GM23338 (cell line): ENCODE data around the gene KRTAP16-1.

Experiments used
- CREB1 ChIP-seq: fragments of 250-450 bp; sonication (Bioruptor Pico); IDR thresholded peaks from 2 replicates; pipeline ENCODE4 v1.5.0; 2020; ENCODE audit warnings: low read depth, mild to moderate bottlenecking, moderate library complexity
- EZH2 ChIP-seq: fragments of 200-600 bp; sonication (generic); IDR thresholded peaks from one replicate; pipeline ENCODE4 v1.8.0; 2017; ENCODE audit warnings: antibody characterized with exemption, mild to moderate bottlenecking, low read depth; ENCODE audit not compliant: unreplicated experiment
- EZH2phosphoT487 ChIP-seq: fragments of 200-600 bp; sonication (generic); IDR thresholded peaks from one replicate; pipeline ENCODE4 v1.8.1; 2018; ENCODE audit warnings: antibody characterized with exemption; ENCODE audit not compliant: unreplicated experiment
- JUNB ChIP-seq: IDR thresholded peaks from one replicate; pipeline ENCODE4 v1.6.1; 2016; ENCODE audit warnings: antibody characterized with exemption; ENCODE audit not compliant: unreplicated experiment
- NANOG ChIP-seq: IDR thresholded peaks from 2 replicates; pipeline ENCODE4 v1.6.1; 2016; ENCODE audit warnings: antibody characterized with exemption, borderline replicate concordance
- POLR2AphosphoS5 ChIP-seq: IDR thresholded peaks from 2 replicates; pipeline ENCODE4 v1.6.1; 2016; ENCODE audit warnings: antibody characterized with exemption, low read depth
- STAT1 ChIP-seq: IDR thresholded peaks from one replicate; pipeline ENCODE4 v1.6.1; 2016; ENCODE audit warnings: antibody characterized with exemption; ENCODE audit not compliant: unreplicated experiment
- ZNF114 ChIP-seq: fragments of 250-450 bp; sonication (Bioruptor Pico); IDR thresholded peaks from 2 replicates; pipeline ENCODE4 v1.5.0; 2020; ENCODE audit warnings: mild to moderate bottlenecking, moderate library complexity
- ZNF331 ChIP-seq: fragments of 250-450 bp; sonication (Bioruptor Pico); IDR thresholded peaks from 2 replicates; pipeline ENCODE4 v1.5.0; 2020; ENCODE audit warnings: low read depth, mild to moderate bottlenecking, moderate library complexity
- TF ChIP-seq, protein P1 (sequence below), 2 experiments: fragments of 200-600 bp in 1 of 2; sonication (generic) in 1 of 2; conservative IDR thresholded peaks; 2 replicates each; pipeline versions ENCODE4 v1.5.1 to v1.6.1; 2016 to 2017; ENCODE audit warnings: antibody characterized with exemption in 2 of 2, low read depth in 2 of 2, mild to moderate bottlenecking in 2 of 2, moderate library complexity in 1 of 2
- TF ChIP-seq, protein P2 (sequence below): IDR thresholded peaks from one replicate; pipeline ENCODE4 v1.6.1; 2018; ENCODE audit warnings: antibody characterized with exemption; ENCODE audit not compliant: unreplicated experiment
- TF ChIP-seq, protein P3 (sequence below): IDR thresholded peaks from 2 replicates; pipeline ENCODE4 v1.6.1; 2016; ENCODE audit warnings: antibody characterized with exemption
- TF ChIP-seq, protein P4 (sequence below): fragments of 250-450 bp; sonication (Bioruptor Pico); IDR thresholded peaks from 2 replicates; pipeline ENCODE4 v1.5.0; 2020; ENCODE audit warnings: mild to moderate bottlenecking, moderate library complexity

DNA sequence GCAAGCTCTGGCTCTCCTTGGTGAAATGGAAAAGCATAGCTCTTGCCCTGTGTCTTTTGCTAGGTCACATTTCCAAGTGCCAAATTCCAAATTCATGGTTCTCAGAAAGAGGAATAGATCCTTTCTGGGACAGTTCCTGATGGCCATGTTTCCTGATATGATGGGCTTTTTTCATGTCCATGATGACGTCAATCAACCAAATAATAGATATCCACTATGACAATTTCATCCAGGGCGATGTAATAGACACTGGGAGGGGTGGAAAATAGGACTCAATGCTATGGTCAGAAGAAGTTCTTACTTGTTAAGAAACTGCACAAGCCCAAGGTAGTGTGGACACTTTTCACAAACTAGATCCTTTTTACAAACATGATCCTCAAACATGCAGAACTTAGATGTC, 42.1 kb upstream of the KRTAP16-1 start:
- TF ChIP-seq, protein P1, sequence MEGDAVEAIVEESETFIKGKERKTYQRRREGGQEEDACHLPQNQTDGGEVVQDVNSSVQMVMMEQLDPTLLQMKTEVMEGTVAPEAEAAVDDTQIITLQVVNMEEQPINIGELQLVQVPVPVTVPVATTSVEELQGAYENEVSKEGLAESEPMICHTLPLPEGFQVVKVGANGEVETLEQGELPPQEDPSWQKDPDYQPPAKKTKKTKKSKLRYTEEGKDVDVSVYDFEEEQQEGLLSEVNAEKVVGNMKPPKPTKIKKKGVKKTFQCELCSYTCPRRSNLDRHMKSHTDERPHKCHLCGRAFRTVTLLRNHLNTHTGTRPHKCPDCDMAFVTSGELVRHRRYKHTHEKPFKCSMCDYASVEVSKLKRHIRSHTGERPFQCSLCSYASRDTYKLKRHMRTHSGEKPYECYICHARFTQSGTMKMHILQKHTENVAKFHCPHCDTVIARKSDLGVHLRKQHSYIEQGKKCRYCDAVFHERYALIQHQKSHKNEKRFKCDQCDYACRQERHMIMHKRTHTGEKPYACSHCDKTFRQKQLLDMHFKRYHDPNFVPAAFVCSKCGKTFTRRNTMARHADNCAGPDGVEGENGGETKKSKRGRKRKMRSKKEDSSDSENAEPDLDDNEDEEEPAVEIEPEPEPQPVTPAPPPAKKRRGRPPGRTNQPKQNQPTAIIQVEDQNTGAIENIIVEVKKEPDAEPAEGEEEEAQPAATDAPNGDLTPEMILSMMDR (conservative IDR thresholded peaks at IDR 0.05; ENCODE audit: low read depth in 2 of 2) = no peak
- TF ChIP-seq POLR2AphosphoS5 (no peak), JUNB (no peak), EZH2 (no peak), CREB1 (no peak), EZH2phosphoT487 (no peak), ZNF114 (CRISPR knock-in tag) (no peak), NANOG (no peak), ZNF331 (CRISPR knock-in tag) (no peak), STAT1 (no peak)
- TF ChIP-seq, protein P2, sequence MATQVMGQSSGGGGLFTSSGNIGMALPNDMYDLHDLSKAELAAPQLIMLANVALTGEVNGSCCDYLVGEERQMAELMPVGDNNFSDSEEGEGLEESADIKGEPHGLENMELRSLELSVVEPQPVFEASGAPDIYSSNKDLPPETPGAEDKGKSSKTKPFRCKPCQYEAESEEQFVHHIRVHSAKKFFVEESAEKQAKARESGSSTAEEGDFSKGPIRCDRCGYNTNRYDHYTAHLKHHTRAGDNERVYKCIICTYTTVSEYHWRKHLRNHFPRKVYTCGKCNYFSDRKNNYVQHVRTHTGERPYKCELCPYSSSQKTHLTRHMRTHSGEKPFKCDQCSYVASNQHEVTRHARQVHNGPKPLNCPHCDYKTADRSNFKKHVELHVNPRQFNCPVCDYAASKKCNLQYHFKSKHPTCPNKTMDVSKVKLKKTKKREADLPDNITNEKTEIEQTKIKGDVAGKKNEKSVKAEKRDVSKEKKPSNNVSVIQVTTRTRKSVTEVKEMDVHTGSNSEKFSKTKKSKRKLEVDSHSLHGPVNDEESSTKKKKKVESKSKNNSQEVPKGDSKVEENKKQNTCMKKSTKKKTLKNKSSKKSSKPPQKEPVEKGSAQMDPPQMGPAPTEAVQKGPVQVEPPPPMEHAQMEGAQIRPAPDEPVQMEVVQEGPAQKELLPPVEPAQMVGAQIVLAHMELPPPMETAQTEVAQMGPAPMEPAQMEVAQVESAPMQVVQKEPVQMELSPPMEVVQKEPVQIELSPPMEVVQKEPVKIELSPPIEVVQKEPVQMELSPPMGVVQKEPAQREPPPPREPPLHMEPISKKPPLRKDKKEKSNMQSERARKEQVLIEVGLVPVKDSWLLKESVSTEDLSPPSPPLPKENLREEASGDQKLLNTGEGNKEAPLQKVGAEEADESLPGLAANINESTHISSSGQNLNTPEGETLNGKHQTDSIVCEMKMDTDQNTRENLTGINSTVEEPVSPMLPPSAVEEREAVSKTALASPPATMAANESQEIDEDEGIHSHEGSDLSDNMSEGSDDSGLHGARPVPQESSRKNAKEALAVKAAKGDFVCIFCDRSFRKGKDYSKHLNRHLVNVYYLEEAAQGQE = no peak
- TF ChIP-seq, protein P3, sequence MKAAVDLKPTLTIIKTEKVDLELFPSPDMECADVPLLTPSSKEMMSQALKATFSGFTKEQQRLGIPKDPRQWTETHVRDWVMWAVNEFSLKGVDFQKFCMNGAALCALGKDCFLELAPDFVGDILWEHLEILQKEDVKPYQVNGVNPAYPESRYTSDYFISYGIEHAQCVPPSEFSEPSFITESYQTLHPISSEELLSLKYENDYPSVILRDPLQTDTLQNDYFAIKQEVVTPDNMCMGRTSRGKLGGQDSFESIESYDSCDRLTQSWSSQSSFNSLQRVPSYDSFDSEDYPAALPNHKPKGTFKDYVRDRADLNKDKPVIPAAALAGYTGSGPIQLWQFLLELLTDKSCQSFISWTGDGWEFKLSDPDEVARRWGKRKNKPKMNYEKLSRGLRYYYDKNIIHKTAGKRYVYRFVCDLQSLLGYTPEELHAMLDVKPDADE = no peak
- TF ChIP-seq, protein P4, sequence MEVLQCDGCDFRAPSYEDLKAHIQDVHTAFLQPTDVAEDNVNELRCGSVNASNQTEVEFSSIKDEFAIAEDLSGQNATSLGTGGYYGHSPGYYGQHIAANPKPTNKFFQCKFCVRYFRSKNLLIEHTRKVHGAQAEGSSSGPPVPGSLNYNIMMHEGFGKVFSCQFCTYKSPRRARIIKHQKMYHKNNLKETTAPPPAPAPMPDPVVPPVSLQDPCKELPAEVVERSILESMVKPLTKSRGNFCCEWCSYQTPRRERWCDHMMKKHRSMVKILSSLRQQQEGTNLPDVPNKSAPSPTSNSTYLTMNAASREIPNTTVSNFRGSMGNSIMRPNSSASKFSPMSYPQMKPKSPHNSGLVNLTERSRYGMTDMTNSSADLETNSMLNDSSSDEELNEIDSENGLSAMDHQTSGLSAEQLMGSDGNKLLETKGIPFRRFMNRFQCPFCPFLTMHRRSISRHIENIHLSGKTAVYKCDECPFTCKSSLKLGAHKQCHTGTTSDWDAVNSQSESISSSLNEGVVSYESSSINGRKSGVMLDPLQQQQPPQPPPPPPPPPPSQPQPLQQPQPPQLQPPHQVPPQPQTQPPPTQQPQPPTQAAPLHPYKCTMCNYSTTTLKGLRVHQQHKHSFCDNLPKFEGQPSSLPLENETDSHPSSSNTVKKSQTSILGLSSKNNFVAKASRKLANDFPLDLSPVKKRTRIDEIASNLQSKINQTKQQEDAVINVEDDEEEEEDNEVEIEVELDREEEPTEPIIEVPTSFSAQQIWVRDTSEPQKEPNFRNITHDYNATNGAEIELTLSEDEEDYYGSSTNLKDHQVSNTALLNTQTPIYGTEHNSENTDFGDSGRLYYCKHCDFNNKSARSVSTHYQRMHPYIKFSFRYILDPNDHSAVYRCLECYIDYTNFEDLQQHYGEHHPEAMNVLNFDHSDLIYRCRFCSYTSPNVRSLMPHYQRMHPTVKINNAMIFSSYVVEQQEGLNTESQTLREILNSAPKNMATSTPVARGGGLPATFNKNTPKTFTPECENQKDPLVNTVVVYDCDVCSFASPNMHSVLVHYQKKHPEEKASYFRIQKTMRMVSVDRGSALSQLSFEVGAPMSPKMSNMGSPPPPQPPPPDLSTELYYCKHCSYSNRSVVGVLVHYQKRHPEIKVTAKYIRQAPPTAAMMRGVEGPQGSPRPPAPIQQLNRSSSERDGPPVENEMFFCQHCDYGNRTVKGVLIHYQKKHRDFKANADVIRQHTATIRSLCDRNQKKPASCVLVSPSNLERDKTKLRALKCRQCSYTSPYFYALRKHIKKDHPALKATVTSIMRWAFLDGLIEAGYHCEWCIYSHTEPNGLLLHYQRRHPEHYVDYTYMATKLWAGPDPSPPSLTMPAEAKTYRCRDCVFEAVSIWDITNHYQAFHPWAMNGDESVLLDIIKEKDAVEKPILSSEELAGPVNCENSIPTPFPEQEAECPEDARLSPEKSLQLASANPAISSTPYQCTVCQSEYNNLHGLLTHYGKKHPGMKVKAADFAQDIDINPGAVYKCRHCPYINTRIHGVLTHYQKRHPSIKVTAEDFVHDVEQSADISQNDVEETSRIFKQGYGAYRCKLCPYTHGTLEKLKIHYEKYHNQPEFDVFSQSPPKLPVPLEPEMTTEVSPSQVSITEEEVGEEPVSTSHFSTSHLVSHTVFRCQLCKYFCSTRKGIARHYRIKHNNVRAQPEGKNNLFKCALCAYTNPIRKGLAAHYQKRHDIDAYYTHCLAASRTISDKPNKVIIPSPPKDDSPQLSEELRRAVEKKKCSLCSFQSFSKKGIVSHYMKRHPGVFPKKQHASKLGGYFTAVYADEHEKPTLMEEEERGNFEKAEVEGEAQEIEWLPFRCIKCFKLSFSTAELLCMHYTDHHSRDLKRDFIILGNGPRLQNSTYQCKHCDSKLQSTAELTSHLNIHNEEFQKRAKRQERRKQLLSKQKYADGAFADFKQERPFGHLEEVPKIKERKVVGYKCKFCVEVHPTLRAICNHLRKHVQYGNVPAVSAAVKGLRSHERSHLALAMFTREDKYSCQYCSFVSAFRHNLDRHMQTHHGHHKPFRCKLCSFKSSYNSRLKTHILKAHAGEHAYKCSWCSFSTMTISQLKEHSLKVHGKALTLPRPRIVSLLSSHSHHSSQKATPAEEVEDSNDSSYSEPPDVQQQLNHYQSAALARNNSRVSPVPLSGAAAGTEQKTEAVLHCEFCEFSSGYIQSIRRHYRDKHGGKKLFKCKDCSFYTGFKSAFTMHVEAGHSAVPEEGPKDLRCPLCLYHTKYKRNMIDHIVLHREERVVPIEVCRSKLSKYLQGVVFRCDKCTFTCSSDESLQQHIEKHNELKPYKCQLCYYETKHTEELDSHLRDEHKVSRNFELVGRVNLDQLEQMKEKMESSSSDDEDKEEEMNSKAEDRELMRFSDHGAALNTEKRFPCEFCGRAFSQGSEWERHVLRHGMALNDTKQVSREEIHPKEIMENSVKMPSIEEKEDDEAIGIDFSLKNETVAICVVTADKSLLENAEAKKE (CRISPR knock-in tag) = no peak
